ENCODE measurements around the gene F7.

The F7 gene

DNA sequence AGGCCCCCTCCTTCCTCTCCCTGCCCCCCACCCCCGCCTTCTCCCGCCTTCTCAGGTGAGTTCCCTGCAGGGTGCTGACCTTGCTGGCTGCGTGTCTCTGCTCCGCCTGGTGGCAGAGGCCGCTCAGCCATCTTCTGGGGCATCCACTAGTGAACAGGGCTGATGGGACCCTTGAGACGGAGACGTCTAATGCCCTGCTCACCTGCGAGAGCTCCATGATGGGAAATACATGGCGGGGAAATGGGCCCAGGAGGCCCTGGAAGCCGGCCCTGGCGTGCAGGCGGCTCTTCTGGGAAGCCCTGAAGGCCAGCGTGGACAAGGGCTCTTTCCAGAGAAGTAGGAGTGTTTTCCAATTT, 15.2 kb upstream of the F7 start:
- Histone ChIP-seq H3K9me2 (replicated peaks; ENCODE audit: control insufficient read depth, low read length) (no peaks in the 10 kb centered on the region), H3K4me1 (ENCODE audit: control insufficient read depth, low read length) (no peaks in the 10 kb centered on the region), H3K4me3 (ENCODE audit: low read length) (no peak overlapping the region), H3K27me3 (ENCODE audit: control insufficient read depth, low read length) (no peaks in the 10 kb centered on the region), H3K79me2 (ENCODE audit: control insufficient read depth, low read length) (no peaks in the 10 kb centered on the region), H3K36me3 (ENCODE audit: control insufficient read depth, low read length) (no peaks in the 10 kb centered on the region), H3F3A (ENCODE audit: control insufficient read depth, insufficient read depth) (no peaks in the 10 kb centered on the region), H4K20me1 (ENCODE audit: control insufficient read depth, insufficient read depth, low read depth, low read length) (no peaks in the 10 kb centered on the region), H3K9me3 (ENCODE audit: control insufficient read depth, insufficient read depth, low read length) (no peaks in the 10 kb centered on the region), H3K4me2 (ENCODE audit: low read length) (no peak overlapping the region), H3K27ac (ENCODE audit: low read depth, low read length) (no peak overlapping the region)
- no peak for TF ChIP-seq EZH2phosphoT487 (IDR thresholded peaks at IDR 0.05; ENCODE audit: borderline replicate concordance, low read length)
- TF ChIP-seq, protein P1, sequence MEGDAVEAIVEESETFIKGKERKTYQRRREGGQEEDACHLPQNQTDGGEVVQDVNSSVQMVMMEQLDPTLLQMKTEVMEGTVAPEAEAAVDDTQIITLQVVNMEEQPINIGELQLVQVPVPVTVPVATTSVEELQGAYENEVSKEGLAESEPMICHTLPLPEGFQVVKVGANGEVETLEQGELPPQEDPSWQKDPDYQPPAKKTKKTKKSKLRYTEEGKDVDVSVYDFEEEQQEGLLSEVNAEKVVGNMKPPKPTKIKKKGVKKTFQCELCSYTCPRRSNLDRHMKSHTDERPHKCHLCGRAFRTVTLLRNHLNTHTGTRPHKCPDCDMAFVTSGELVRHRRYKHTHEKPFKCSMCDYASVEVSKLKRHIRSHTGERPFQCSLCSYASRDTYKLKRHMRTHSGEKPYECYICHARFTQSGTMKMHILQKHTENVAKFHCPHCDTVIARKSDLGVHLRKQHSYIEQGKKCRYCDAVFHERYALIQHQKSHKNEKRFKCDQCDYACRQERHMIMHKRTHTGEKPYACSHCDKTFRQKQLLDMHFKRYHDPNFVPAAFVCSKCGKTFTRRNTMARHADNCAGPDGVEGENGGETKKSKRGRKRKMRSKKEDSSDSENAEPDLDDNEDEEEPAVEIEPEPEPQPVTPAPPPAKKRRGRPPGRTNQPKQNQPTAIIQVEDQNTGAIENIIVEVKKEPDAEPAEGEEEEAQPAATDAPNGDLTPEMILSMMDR (IDR thresholded peaks at IDR 0.05; ENCODE audit: low read depth, low read length, poor library complexity, severe bottlenecking), result no peak

DNA sequence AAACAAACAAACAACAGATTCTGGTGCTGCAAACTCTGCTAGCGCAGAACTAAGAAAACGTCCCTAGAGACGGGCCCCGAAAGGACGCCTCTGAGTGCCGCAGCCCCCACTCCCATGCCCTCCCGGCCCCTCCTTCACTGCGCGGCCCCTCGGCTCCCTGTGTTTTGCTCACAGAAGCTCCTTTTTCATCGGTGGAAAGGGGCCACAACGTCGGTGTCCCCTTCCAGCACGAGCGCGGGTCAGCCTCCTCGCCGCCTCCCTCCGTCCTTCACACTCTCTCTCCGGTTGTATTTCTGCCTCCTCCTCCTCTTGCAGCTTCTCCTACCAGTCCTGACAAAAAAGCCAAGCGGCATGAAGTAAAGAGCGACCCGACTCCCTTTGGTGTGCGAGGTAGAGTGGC, 14.8 kb upstream of the F7 start:
- no peaks in the 10 kb centered on the region for H3K36me3 ChIP-seq (ENCODE audit: control insufficient read depth, low read length)
- H3K9me3 ChIP-seq (ENCODE audit: control insufficient read depth, insufficient read depth, low read length), result no peaks in the 10 kb centered on the region
- no peaks in the 10 kb centered on the region for H3K4me1 ChIP-seq (ENCODE audit: control insufficient read depth, low read length)
- TF ChIP-seq, protein P1 (IDR thresholded peaks at IDR 0.05; ENCODE audit: low read depth, low read length, poor library complexity, severe bottlenecking), result no peak
- no peak for TF ChIP-seq EZH2phosphoT487 (IDR thresholded peaks at IDR 0.05; ENCODE audit: borderline replicate concordance, low read length)
- no peaks in the 10 kb centered on the region for H3K79me2 ChIP-seq (ENCODE audit: control insufficient read depth, low read length)
- H3K9me2 ChIP-seq (replicated peaks; ENCODE audit: control insufficient read depth, low read length), result no peaks in the 10 kb centered on the region
- H4K20me1 ChIP-seq (ENCODE audit: control insufficient read depth, insufficient read depth, low read depth, low read length), result no peaks in the 10 kb centered on the region
- H3K27ac ChIP-seq (ENCODE audit: low read depth, low read length), result no peak overlapping the region
- H3K27me3 ChIP-seq (ENCODE audit: control insufficient read depth, low read length), result no peaks in the 10 kb centered on the region
- H3K4me2 ChIP-seq (ENCODE audit: low read length), result no peak overlapping the region
- H3F3A ChIP-seq (ENCODE audit: control insufficient read depth, insufficient read depth), result no peaks in the 10 kb centered on the region
- H3K4me3 ChIP-seq (ENCODE audit: low read length), result no peak overlapping the region

DNA sequence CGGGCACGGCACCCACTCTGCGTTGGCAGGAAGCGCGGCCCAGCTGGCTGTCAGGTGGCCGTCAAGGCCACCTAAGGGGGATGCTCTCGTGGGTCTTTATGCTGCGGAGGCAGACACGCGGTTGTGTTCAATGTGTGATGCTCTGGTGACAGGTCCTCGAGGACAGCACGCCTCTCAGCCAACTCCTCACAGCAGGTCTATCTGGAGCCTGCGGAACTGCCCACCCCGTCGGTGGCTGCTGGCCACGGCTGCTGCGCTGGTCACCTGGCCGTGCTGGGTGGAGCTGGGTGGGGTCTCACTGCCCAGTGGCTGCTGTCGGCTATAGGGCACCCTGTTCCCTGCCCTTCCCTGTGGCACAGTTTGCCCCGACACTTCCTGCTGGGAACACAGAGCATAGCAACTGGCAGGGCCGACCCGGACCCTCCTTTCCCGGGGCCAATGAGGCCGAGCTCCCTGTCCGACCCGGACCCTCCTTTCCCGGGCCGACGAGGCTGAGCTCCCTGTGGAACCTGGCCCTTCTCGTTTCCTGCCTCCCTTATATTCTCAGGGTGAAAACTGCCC, 14.3 kb upstream of the F7 start:
- Histone ChIP-seq H3K79me2 (ENCODE audit: control insufficient read depth, low read length) (no peaks in the 10 kb centered on the region), H3K4me1 (ENCODE audit: control insufficient read depth, low read length) (no peaks in the 10 kb centered on the region), H3K4me3 (ENCODE audit: low read length) (no peak overlapping the region), H4K20me1 (ENCODE audit: control insufficient read depth, insufficient read depth, low read depth, low read length) (no peaks in the 10 kb centered on the region), H3K27me3 (ENCODE audit: control insufficient read depth, low read length) (no peaks in the 10 kb centered on the region), H3K4me2 (ENCODE audit: low read length) (no peak overlapping the region), H3F3A (ENCODE audit: control insufficient read depth, insufficient read depth) (no peaks in the 10 kb centered on the region), H3K36me3 (ENCODE audit: control insufficient read depth, low read length) (no peaks in the 10 kb centered on the region), H3K9me2 (replicated peaks; ENCODE audit: control insufficient read depth, low read length) (no peaks in the 10 kb centered on the region), H3K9me3 (ENCODE audit: control insufficient read depth, insufficient read depth, low read length) (no peaks in the 10 kb centered on the region), H3K27ac (ENCODE audit: low read depth, low read length) (no peak overlapping the region)
- TF ChIP-seq EZH2phosphoT487 (IDR thresholded peaks at IDR 0.05; ENCODE audit: borderline replicate concordance, low read length), result no peak
- TF ChIP-seq, protein P1 (IDR thresholded peaks at IDR 0.05; ENCODE audit: low read depth, low read length, poor library complexity, severe bottlenecking), result no peak

All from DOHH2 (cell line).